GM21737 (cell line): ENCODE results near the gene CDS2.

ENCODE experiments used
- ATAC-seq: cut with Tn5 transposase; IDR thresholded peaks from one replicate; pipeline ENCODE4 v1.9.1; 2021; ENCODE audit warnings: mild to moderate bottlenecking, moderate library complexity; ENCODE audit not compliant: unreplicated experiment

CDS2 gene

DNA sequence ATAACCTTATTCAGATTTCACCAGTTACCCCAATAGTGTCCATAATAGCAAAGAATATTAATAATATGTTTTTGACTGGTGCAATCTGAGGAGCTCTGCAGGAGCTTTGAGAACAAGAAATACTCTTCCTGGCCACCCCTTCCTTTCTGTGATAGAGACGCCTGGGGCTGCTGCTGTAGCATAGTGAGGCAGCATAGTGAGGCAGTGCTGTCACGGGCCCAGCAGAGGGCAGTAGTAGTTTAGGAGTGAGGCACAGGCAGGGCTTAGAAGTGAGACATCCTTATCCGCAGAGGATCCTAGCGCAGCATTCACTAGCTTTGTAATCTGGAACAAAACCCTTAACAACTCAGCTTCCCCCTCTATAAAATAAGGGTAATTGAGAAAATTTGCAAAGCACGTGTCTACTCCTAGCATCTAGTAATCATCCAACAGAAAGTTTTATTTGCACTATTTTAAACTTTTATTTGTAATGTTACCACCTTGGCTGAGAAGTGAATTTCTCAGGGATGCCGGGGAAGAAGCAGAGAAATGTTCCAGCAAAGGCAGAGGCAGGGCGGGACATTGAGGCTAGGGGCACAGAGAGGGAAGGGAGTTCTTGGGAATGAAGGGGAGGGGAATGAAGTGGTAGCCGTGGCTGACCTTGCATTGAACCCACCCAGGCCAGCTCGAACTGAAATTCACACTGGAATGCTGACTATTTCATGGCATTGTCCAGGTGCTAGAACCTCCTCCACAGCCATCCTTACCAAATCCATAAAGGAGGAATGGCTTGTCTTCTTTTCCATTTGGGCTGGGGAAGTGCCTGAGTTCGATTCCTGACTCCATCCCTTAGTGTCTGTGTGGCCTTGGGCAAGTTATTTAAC is 78.8 kb downstream of the CDS2 start:
- peak; percentile 82 for ATAC-seq

DNA sequence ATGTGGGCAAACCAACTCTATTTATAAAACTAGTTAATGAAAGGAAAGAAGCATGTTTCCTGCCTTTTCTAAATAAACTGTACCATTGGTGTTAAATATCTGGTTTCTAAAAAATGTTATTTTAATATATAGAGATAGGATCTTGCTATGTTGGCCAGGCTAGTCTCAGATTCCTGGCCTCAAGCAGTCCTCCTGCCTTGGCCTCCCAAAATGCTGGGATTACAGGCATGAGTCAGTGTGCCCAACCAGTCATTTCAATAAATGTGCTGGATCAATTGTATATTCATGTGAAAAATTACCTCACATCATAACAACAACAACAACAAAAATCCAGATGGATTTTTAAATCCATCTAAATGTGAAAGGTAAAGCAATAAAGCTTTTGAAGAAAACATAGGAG is 80.3 kb downstream of the CDS2 start:
- no peak for ATAC-seq

- ATAC-seq: no peak
These were observed 85.3 kb downstream of the CDS2 start for GRCh38 chr20:5211803-5212714.

DNA sequence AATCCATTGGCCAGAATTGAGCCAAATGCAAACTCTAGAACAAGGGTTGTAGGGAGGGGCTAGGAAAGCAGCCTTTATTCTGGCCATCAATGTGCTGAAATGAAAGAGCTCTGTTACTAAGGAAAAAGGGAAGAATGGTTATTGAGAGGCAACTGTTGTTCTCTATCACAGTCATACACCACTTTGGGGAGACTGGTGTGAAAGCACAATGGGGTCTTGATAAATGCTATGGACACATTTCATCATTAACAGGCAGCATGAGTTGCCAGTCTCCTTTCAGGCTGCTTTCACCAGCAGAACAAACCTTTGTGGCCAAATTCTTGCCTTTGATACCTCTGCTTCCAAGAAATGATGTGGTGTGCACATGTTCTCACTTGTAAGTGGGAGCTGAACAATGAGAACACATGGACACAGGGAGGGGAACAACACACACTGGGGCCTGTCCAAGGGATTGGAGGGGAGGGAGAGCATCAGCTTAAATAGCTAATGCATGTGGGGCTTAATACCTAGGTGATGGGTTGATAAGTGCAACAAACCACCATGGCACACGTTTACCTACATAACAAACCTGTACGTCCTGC is 86.2 kb downstream of the CDS2 start:
- ATAC-seq: no peak

DNA sequence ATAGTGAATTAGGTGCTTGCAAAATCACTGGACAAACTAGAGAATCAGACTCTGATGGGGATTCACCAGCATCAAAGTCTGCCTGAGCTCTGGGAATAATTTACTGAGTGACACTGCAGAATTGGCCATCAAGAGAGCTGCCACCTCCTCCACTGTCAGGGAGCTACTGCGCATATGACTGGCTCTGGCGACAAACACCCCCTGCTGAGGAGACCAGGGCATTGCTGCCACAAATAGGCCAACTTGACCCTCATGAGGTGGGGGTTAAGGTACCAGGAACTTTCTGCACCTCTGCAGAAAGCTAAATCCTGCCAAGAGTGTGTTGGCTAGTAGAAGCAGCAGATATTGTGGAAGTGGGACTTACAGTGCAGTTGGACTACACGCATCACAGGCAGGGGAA is 88.0 kb downstream of the CDS2 start:
- no peak for ATAC-seq

- no peak for ATAC-seq
These were observed 89.0 kb downstream of the CDS2 start for GRCh38 chr20:5215672-5216304.

DNA sequence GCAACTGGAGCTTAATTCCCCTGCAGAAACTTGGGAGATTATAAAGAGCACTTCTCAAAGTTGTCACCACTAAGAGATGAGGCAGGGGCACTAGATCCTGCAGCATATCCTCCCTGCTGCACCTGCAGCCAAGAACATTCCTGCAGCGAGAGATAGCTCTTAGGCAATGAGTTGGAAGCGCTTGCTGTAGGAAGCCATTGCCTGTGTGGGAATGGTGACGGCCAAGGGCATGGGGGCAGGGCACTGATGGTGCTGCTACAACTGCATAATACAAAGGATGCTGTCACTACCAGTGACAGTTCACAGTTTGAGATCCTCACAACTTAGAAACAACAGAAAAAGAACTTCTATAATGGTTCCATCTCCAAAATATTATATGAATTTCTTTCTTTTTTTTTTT is 89.9 kb downstream of the CDS2 start:
- no peak for ATAC-seq

GRCh38 chr20:5217616-5218015 is 90.8 kb downstream of the CDS2 start:
- ATAC-seq: no peak

GRCh38 chr20:5220321-5221060 is 93.7 kb downstream of the CDS2 start:
- no peak for ATAC-seq

DNA sequence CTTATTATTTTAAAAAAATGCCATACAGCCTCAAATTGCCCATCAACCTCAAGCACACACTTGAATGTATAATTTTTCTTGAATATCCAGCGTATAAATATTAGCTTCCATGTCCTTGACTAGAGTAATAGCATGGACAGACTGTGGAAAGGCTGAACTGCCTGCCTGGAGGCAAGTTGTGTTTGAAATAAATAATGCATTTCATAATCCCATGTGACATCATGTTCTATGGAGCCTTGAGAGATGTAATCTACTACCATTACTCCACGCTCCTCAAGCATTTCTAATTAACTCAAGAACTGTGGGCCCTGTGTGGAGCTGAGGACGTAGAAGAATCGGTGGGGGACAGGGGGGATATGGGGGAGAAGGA is 94.2 kb downstream of the CDS2 start:
- ATAC-seq: no peak

- ATAC-seq: no peak
These were observed 96.3 kb downstream of the CDS2 start for GRCh38 chr20:5222919-5223634.

GRCh38 chr20:5230544-5230943 is 103.7 kb downstream of the CDS2 start:
- ATAC-seq: no peak

DNA sequence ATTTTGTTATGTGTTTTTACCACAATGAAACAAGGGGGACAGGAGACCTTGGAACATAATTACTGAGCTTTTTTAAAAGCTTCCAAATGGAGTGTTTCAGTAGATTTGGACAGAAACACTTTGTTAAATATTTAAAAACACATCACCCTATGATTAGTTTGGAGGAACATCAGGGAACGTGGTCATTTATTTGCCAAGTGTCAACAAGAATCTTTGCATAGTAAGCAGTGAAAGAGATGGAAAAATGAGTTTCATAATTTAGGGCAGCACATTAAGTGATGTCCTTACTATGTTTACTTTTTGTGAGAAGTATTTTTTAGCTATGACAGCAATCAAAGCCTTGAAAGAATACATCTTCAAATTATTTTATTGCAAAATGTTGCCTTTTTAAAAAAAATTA is 107.3 kb downstream of the CDS2 start:
- no peak for ATAC-seq

- ATAC-seq: no peak
These were observed 108.2 kb downstream of the CDS2 start for GRCh38 chr20:5234978-5235377.
